ENCODE data around the gene LAIR2.

Gene LAIR2

GRCh38 chr19:54532528-54532927 is 29.9 kb downstream of the LAIR2 start:
- CTCF ChIA-PET = no interaction called here
- POLR2A ChIA-PET = no interaction called here

GRCh38 chr19:54533476-54533875 is 30.8 kb downstream of the LAIR2 start:
- no peak for DNase-seq (ENCODE audit: low read depth, low spot score)
- TF ChIP-seq CTCF (IDR thresholded peaks at IDR 0.05; ENCODE audit: insufficient read depth, low read length, missing control alignments) = no peak
- ChIA-PET CTCF (no interaction called here), POLR2A (no interaction called here)
- no peak overlapping the region for H3K4me3 ChIP-seq (ENCODE audit: low read depth, low read length)

More at GRCh38 chr19:54532528-54532927, 29.9 kb downstream of the LAIR2 start:
- no peak overlapping the region for H3K4me3 ChIP-seq (ENCODE audit: low read depth, low read length)
- TF ChIP-seq CTCF (IDR thresholded peaks at IDR 0.05; ENCODE audit: insufficient read depth, low read length, missing control alignments) = no peak
- no peak for DNase-seq (ENCODE audit: low read depth, low spot score)

GRCh38 chr19:54534156-54534555 is 31.5 kb downstream of the LAIR2 start:
- no peak for DNase-seq (ENCODE audit: low read depth, low spot score)
- TF ChIP-seq CTCF (IDR thresholded peaks at IDR 0.05; ENCODE audit: insufficient read depth, low read length, missing control alignments) = no peak
- H3K4me3 ChIP-seq (ENCODE audit: low read depth, low read length) = no peak overlapping the region
- CTCF ChIA-PET = no interaction called here
- POLR2A ChIA-PET = no interaction called here

- CTCF ChIA-PET = no interaction called here
- POLR2A ChIA-PET = no interaction called here
- TF ChIP-seq CTCF (IDR thresholded peaks at IDR 0.05; ENCODE audit: insufficient read depth, low read length, missing control alignments) = no peak
- H3K4me3 ChIP-seq (ENCODE audit: low read depth, low read length) = no peak overlapping the region
- no peak for DNase-seq (ENCODE audit: low read depth, low spot score)
Measured at GRCh38 chr19:54535601-54536000, 33.0 kb downstream of the LAIR2 start.

GRCh38 chr19:54536956-54537355 is 34.3 kb downstream of the LAIR2 start:
- TF ChIP-seq CTCF (IDR thresholded peaks at IDR 0.05; ENCODE audit: insufficient read depth, low read length, missing control alignments) = no peak
- CTCF ChIA-PET = no interaction called here
- no peak overlapping the region for H3K4me3 ChIP-seq (ENCODE audit: low read depth, low read length)
- POLR2A ChIA-PET = no interaction called here
- DNase-seq (ENCODE audit: low read depth, low spot score) = no peak

- POLR2A ChIA-PET = no interaction called here
- DNase-seq (ENCODE audit: low read depth, low spot score) = no peak
- CTCF ChIA-PET = no interaction called here
- no peak overlapping the region for H3K4me3 ChIP-seq (ENCODE audit: low read depth, low read length)
- TF ChIP-seq CTCF (IDR thresholded peaks at IDR 0.05; ENCODE audit: insufficient read depth, low read length, missing control alignments) = no peak
Measured at GRCh38 chr19:54541712-54542111, 39.1 kb downstream of the LAIR2 start.
